K562 (cell line): ENCODE results near the gene PAM. TPM values are rescaled to one million over a fixed set of nuclear protein-coding genes. Genes with fewer than 3 reads are reported as not detected.
A peak's percentile ranks its signal among the peaks of the same experiment; 100 is the strongest.

Source experiments
- AFF1 ChIP-seq, 2 experiments: fragments of 450-650 bp; IDR thresholded peaks; 2 replicates each; pipeline ENCODE4 v1.6.1; 2018; ENCODE audit warnings: mild to moderate bottlenecking in 2 of 2, low read depth in 1 of 2; ENCODE audit not compliant: partially characterized antibody in 2 of 2
- CBX2 ChIP-seq: fragments of 200-600 bp; sonication (generic); IDR thresholded peaks from one replicate; pipeline ENCODE4 v1.6.1; 2012; ENCODE audit warnings: mild to moderate bottlenecking, low read length, inconsistent platforms; ENCODE audit not compliant: insufficient read depth, poor library complexity, severe bottlenecking
- CCAR2 ChIP-seq: fragments of 200-400 bp; formaldehyde crosslinking; IDR thresholded peaks from 2 replicates; pipeline ENCODE4 v1.6.1; 2017; ENCODE audit warnings: mild to moderate bottlenecking, low read depth, low read length
- CEBPG ChIP-seq, 3 experiments: fragments of 200-800 bp in 1 of 3; sonication (Bioruptor generic) in 1 of 3; sonication (generic) in 1 of 3; formaldehyde crosslinking in 1 of 3; IDR thresholded peaks in 2 of 3; conservative IDR thresholded peaks in 1 of 3; 2 replicates each; pipeline versions ENCODE4 v1.6.1 to v1.8.0; 2016 to 2022; ENCODE audit warnings: missing compliant biosample characterization in 2 of 3, missing genetic modification characterization in 2 of 3, mild to moderate bottlenecking in 1 of 3, missing genetic modification reagents in 1 of 3
- ERF ChIP-seq: fragments of 450-650 bp; formaldehyde crosslinking; IDR thresholded peaks from 2 replicates; pipeline ENCODE4 v1.4.0; 2020; ENCODE audit warnings: mild to moderate bottlenecking, mixed read lengths
- HDAC8 ChIP-seq: fragments of 450-650 bp; IDR thresholded peaks from 2 replicates; pipeline ENCODE4 v1.6.1; 2016; ENCODE audit warnings: mild to moderate bottlenecking, missing genetic modification characterization, moderate library complexity, missing compliant biosample characterization
- HNRNPUL1 ChIP-seq: fragments of 200-400 bp; formaldehyde crosslinking; IDR thresholded peaks from 2 replicates; pipeline ENCODE4 v1.6.1; 2017; ENCODE audit warnings: low read length
- ILK ChIP-seq: fragments of 450-650 bp; IDR thresholded peaks from 2 replicates; pipeline ENCODE4 v1.6.1; 2016; ENCODE audit warnings: missing genetic modification characterization, low read depth, mild to moderate bottlenecking, missing compliant biosample characterization, moderate library complexity, borderline replicate concordance
- IRF9 ChIP-seq: fragments of 450-650 bp; IDR thresholded peaks from 2 replicates; pipeline ENCODE4 v1.6.1; 2016; ENCODE audit warnings: missing biosample characterization, missing genetic modification characterization
- NR2C1 ChIP-seq, 2 experiments: fragments of 450-650 bp; IDR thresholded peaks; 2 replicates each; pipeline ENCODE4 v1.6.1; 2017; ENCODE audit warnings: mild to moderate bottlenecking in 2 of 2, antibody characterized with exemption in 1 of 2, inconsistent platforms in 1 of 2, missing compliant biosample characterization in 1 of 2, missing genetic modification characterization in 1 of 2
- PYGO2 ChIP-seq: fragments of 450-650 bp; IDR thresholded peaks from 2 replicates; pipeline ENCODE4 v1.6.1; 2016; ENCODE audit warnings: mild to moderate bottlenecking, missing genetic modification characterization, moderate library complexity, missing compliant biosample characterization
- SIRT6 ChIP-seq: IDR thresholded peaks from one replicate; pipeline ENCODE4 v1.6.1; 2012; ENCODE audit warnings: low read depth, mild to moderate bottlenecking, control low read depth, inconsistent platforms, low read length, moderate library complexity
- SMARCA4 ChIP-seq: fragments of 450-650 bp; IDR thresholded peaks from 2 replicates; pipeline ENCODE4 v1.6.1; 2016
- TRIM24 ChIP-seq, 2 experiments: fragments of 450-650 bp; IDR thresholded peaks; 2 replicates each; pipeline ENCODE4 v1.6.1; 2016
- ZNF175 ChIP-seq: fragments of 200-800 bp; sonication (Bioruptor generic); IDR thresholded peaks from 2 replicates; pipeline ENCODE4 v1.6.1; 2016; ENCODE audit warnings: low read depth, mild to moderate bottlenecking, missing genetic modification characterization, missing compliant biosample characterization
- ZNF395 ChIP-seq: fragments of 200-800 bp; sonication (Bioruptor generic); IDR thresholded peaks from 2 replicates; pipeline ENCODE4 v1.6.1; 2017; ENCODE audit warnings: missing genetic modification characterization, missing compliant biosample characterization
- ZNF41 ChIP-seq: fragments of 250-450 bp; sonication (Bioruptor Pico); conservative IDR thresholded peaks from 2 replicates; pipeline ENCODE4 v1.4.0; 2020; ENCODE audit warnings: mild to moderate bottlenecking
- ZNF561 ChIP-seq: fragments of 450-650 bp; formaldehyde crosslinking; conservative IDR thresholded peaks from 2 replicates; pipeline ENCODE4 v1.4.0; 2020; ENCODE audit warnings: mild to moderate bottlenecking, moderate library complexity
- polyA plus RNA-seq, 8 experiments: library from polyadenylated mRNA; depleted of rRNA in 4 of 8; stranded (reverse) in 5 of 8; unstranded in 3 of 8; fragments of >200 nt; fragmentation: Nextera tagmentation in 2 of 8; fragmentation: Illumina TruSeq in 1 of 8; extraction: Ambion mirVana in 2 of 8; extraction: Trizol in 1 of 8; gene quantifications; 2 replicates each; pipeline versions ENCODE4 v1.2.1 to v1.2.3, GENCODE V29; 2011 to 2014; ENCODE audit warnings: inconsistent platforms in 1 of 8, missing spikeins in 1 of 8
- total RNA-seq, 7 experiments: library from RNA; depleted of rRNA in 6 of 7; stranded (reverse); fragments of >200 nt in 6 of 7; fragmentation: Illumina TruSeq in 2 of 7; extraction: Trizol in 2 of 7; gene quantifications; 2 replicates each; pipeline versions ENCODE4 v1.2.1 to v1.2.3, GENCODE V29; 2011 to 2021; ENCODE audit warnings: low replicate concordance in 1 of 7

PAM gene
- total and polyA plus RNA-seq, 9 of the 15 experiments (the other 6 are each of a cell fraction or from before 2014, with no cell fraction given), result 0.39 to 3.1 (median 0.77) TPM

GRCh38 chr5:103057208-103058130, 302.4 kb downstream of the PAM start (continued):
- no peak for TF ChIP-seq AFF1 (IDR thresholded peaks at IDR 0.05; ENCODE audit: low read depth in 1 of 2, partially characterized antibody in 2 of 2)
- TF ChIP-seq CCAR2, result no peak
- peak; percentile 99 for TF ChIP-seq ZNF395 (CRISPR knock-in tag)
- peak in 1 of 2 experiments; percentile 39; a peak in 1 of 4 replicates for TF ChIP-seq TRIM24 (IDR thresholded peaks at IDR 0.05)
- peak; percentile 93 for TF ChIP-seq HDAC8
- TF ChIP-seq PYGO2 (tag), result peak; percentile 94
- TF ChIP-seq ERF, result peak; percentile 98
- TF ChIP-seq CEBPG (CRISPR knock-in tag; IDR thresholded peaks at IDR 0.05), result no peak
- TF ChIP-seq CEBPG (tag; conservative IDR thresholded peaks at IDR 0.05 in 1 of 2, IDR thresholded peaks at IDR 0.05 in 1 of 2), result peak in 1 of 2 experiments; percentile 31; a peak in 1 of 4 replicates
- no peak for TF ChIP-seq CBX2
- no peak for TF ChIP-seq NR2C1 (IDR thresholded peaks at IDR 0.05)
- peak; percentile 93 for TF ChIP-seq NR2C1 (tag; IDR thresholded peaks at IDR 0.05)
- TF ChIP-seq SIRT6, result no peak
- peak; percentile 99 for TF ChIP-seq ZNF175 (CRISPR knock-in tag)
- peak; percentile 87 for TF ChIP-seq ZNF561
- TF ChIP-seq ILK (tag), result peak; percentile 95
- peak; percentile 56; the same call in 1 of the 2 replicates for TF ChIP-seq SMARCA4
- TF ChIP-seq HNRNPUL1, result no peak
- peak; percentile 93 for TF ChIP-seq ZNF41
- TF ChIP-seq IRF9 (tag), result peak; percentile 97
